ENCODE results near the gene KRTAP1-4. TPM values are rescaled to one million over a fixed set of nuclear protein-coding genes. Genes with fewer than 3 reads are reported as not detected.
A peak's percentile ranks its signal among the peaks of the same experiment; 100 is the strongest.
"Not testable (repeated sequence)": the region's sequence is repeated elsewhere in the genome, so short reads cannot be mapped to it uniquely, and the experiment has no call there.

KRTAP1-4 gene
- total RNA-seq, 1 experiment from 2014 or later, result not detected

DNA sequence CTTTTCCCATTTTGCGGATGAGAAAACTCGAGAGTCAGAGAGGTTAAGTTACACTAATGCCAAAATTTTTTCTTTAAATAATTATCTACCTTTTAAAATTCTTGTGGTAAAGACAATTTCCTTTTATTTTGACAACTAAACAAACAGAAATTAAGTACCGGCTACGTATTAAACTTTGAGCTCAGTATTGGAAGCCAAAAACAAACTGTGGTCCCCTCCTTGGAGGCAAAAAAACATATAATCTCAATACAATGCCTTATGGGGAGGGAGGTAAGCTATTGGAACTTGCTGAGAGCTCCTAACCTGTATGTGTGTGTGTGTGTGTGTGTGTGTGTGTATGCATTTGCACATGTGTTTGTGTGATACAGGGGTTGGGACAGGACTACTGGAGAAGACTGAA lies 33.5 kb upstream of the KRTAP1-4 start:
- no peak overlapping the region for H2AFZ ChIP-seq
- intact Hi-C loops (cut with micrococcal nuclease; ENCODE audit: unreplicated experiment), result loop anchor here (5.0 to 10.0 kb wide), 2 partner anchors 259 to 481 kb away; no protein-coding TSS in a partner anchor
- H3K9me3 ChIP-seq (ENCODE audit: insufficient read depth, low read depth), result no peaks in the 10 kb centered on the region
- no peaks in the 10 kb centered on the region for H3K27me3 ChIP-seq (ENCODE audit: insufficient read depth, low read depth)
- TF ChIP-seq CTCF (conservative IDR thresholded peaks at IDR 0.05), result no peak
- no peak for TF ChIP-seq EZH2 (IDR thresholded peaks at IDR 0.05; ENCODE audit: low read depth)
- no peaks in the 10 kb centered on the region for H4K20me1 ChIP-seq (ENCODE audit: insufficient read depth)
- H3K9me2 ChIP-seq (ENCODE audit: insufficient read depth), result no peaks in the 10 kb centered on the region
- H3K36me3 ChIP-seq (ENCODE audit: low read depth), result no peaks in the 10 kb centered on the region
- ChIA-PET CTCF (interaction anchor here (0.7 kb wide), 1 partner anchor 44 kb away, joined by 3 read pairs; no protein-coding TSS in a partner anchor), POLR2A (ENCODE audit: unreplicated experiment) (no interaction called here)
- BruUV-seq (replicated peaks), result no TSS peak
- no peaks in the 10 kb centered on the region for H3K79me2 ChIP-seq (ENCODE audit: low read depth)
- H3F3A ChIP-seq (ENCODE audit: insufficient read depth, low read depth), result peaks cover 25% of the 10 kb centered on the region
- no peak overlapping the region for H3K4me3 ChIP-seq
- H3K27ac ChIP-seq, result no peak overlapping the region
- no peak overlapping the region for H3K4me2 ChIP-seq
- H3K4me1 ChIP-seq (replicated peaks; ENCODE audit: insufficient read depth), result peaks cover 54% of the 10 kb centered on the region
- no peak for DNase-seq

DNA sequence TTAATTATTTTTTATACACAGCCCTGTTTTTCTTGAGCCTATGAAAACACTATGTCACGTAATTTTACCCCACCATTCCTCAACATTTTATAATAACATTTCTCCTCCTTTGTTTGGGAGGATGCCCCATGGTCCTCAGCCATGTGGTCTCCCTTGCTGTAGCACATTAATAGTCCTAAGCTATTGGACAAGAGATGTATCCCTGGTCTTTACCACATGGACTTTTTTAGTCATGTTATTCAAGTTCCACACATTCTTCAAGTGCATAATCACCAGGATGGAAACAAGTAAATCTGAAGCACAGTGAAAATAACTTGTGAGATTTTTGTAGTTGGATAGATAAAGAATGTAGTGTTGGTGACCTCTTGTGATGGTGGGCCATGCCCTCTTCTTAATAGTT lies 32.0 kb upstream of the KRTAP1-4 start:
- POLR2A ChIA-PET (ENCODE audit: unreplicated experiment), result no interaction called here
- H4K20me1 ChIP-seq (ENCODE audit: insufficient read depth), result no peaks in the 10 kb centered on the region
- peaks cover 60% of the 10 kb centered on the region for H3K4me1 ChIP-seq (replicated peaks; ENCODE audit: insufficient read depth)

GRCh38 chr17:41060052-41060604 lies 30.1 kb upstream of the KRTAP1-4 start, which contains the start of gene KRTAP2-3:
Gene KRTAP2-3, minus strand, starts transcription at chr17:41060114. Its CDS starts 64 bp downstream, at chr17:41060050.
- Histone ChIP-seq H3K27ac (peak within 1 kb of the TSS; percentile 88), H3K4me2 (peak within 1 kb of the TSS; percentile 43), H3K27me3 (ENCODE audit: insufficient read depth, low read depth) (no peaks in the 10 kb centered on the region), H3K36me3 (ENCODE audit: low read depth) (0 out of 2 replicates have a peak, but pooled peaks cover 5% of the 10 kb centered on the region), H3K79me2 (ENCODE audit: low read depth) (no peaks in the 10 kb centered on the region), H3F3A (ENCODE audit: insufficient read depth, low read depth) (peaks cover 26% of the 10 kb centered on the region), H3K4me3 (no peak within 1 kb of the TSS), H3K9me3 (ENCODE audit: insufficient read depth, low read depth) (no peaks in the 10 kb centered on the region), H3K4me1 (replicated peaks; ENCODE audit: insufficient read depth) (peaks cover 47% of the 10 kb centered on the region), H2AFZ (no peak within 1 kb of the TSS), H3K9me2 (ENCODE audit: insufficient read depth) (no peaks in the 10 kb centered on the region), H4K20me1 (ENCODE audit: insufficient read depth) (no peaks in the 10 kb centered on the region)
- no peak for TF ChIP-seq CTCF (conservative IDR thresholded peaks at IDR 0.05)
- no peak for TF ChIP-seq EZH2 (IDR thresholded peaks at IDR 0.05; ENCODE audit: low read depth)
- peak; percentile 64 to 93 for DNase-seq
- POLR2A ChIA-PET (ENCODE audit: unreplicated experiment), result interaction anchor here (0.5 to 1.0 kb wide), 3 partner anchors 158 to 446 kb away, joined by 4 to 20 read pairs (median 8); partner anchors contain the start of gene KRT13
- intact Hi-C loops (cut with micrococcal nuclease; ENCODE audit: unreplicated experiment), result loop anchor here (1.0 to 10.0 kb wide), 4 partner anchors 73 to 485 kb away; no protein-coding TSS in a partner anchor
- BruUV-seq (replicated peaks), result no TSS peak
- CTCF ChIA-PET, result no interaction called here

More for the DNA sequence above, 32.0 kb upstream of the KRTAP1-4 start:
- H3K4me2 ChIP-seq, result no peak overlapping the region
- TF ChIP-seq CTCF (conservative IDR thresholded peaks at IDR 0.05), result no peak
- no peak for TF ChIP-seq EZH2 (IDR thresholded peaks at IDR 0.05; ENCODE audit: low read depth)
- no peaks in the 10 kb centered on the region for H3K79me2 ChIP-seq (ENCODE audit: low read depth)
- no peaks in the 10 kb centered on the region for H3K9me3 ChIP-seq (ENCODE audit: insufficient read depth, low read depth)
- CTCF ChIA-PET, result no interaction called here
- peak in 1 of 2 experiments; percentile 47 for DNase-seq
- peaks cover 31% of the 10 kb centered on the region for H3F3A ChIP-seq (ENCODE audit: insufficient read depth, low read depth)
- intact Hi-C loops (cut with micrococcal nuclease; ENCODE audit: unreplicated experiment), result loop anchor here (2.0 to 10.0 kb wide), 3 partner anchors 71 to 483 kb away; no protein-coding TSS in a partner anchor
- H3K9me2 ChIP-seq (ENCODE audit: insufficient read depth), result no peaks in the 10 kb centered on the region
- no peaks in the 10 kb centered on the region for H3K27me3 ChIP-seq (ENCODE audit: insufficient read depth, low read depth)
- no peak overlapping the region for H3K27ac ChIP-seq
- H2AFZ ChIP-seq, result no peak overlapping the region
- H3K4me3 ChIP-seq, result no peak overlapping the region
- no TSS peak for BruUV-seq (replicated peaks)
- H3K36me3 ChIP-seq (ENCODE audit: low read depth), result 0 out of 2 replicates have a peak, but pooled peaks cover 5% of the 10 kb centered on the region

DNA sequence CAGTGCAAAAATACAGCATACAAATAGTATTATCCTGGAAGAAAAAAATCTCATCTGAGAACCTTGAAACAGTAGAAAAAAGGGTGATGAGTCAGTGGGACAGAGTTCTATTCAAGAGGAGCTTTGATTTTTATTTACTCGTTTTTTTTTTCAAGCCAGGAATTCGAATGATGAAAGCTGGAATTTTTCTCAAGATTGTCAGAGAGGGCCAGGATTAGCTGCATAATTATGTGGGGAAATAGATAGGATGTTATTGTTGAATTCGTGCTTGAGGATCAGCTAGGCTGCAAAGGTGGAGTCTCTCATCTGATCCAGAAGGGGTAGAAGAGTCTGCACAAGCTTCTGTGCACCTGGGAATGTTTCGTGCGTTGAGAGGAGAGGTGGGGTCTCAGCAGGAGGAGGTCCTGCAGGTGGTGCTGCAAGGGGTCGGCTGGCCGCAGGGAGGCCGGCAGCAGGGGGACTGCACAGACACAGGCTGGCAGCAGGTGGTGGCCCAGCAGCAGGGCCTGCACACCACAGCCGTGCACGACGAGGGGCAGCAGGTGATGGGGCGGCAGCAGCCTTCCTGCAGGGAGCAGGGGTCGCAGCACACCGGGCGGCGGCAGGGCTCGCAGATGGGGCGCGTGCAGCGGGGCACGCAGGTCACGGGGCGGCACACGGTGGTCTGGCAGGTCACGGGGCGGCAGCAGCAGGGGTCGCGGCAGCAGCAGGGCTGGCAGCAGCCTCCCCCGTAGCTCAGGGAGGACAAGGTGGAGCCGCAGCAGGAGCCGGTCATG lies 29.5 kb upstream of the KRTAP1-4 start:
- H2AFZ ChIP-seq; H3K9me3 ChIP-seq (ENCODE audit: insufficient read depth, low read depth); H4K20me1 ChIP-seq (ENCODE audit: insufficient read depth); H3K36me3 ChIP-seq (ENCODE audit: low read depth); H3K9me2 ChIP-seq (ENCODE audit: insufficient read depth); H3K27me3 ChIP-seq (ENCODE audit: insufficient read depth, low read depth); CTCF ChIA-PET; H3K4me3 ChIP-seq; H3K79me2 ChIP-seq (ENCODE audit: low read depth): not testable (repeated sequence)
- POLR2A ChIA-PET (ENCODE audit: unreplicated experiment), result interaction anchor here (0.6 to 0.9 kb wide), 6 partner anchors 20 to 573 kb away, joined by 3 to 10 read pairs (median 7); partner anchors contain the start of gene KRT19
- Histone ChIP-seq H3K4me2 (peak overlapping the region; percentile 43), H3K27ac (peak overlapping the region; percentile 88), H3F3A (ENCODE audit: insufficient read depth, low read depth) (peaks cover 26% of the 10 kb centered on the region), H3K4me1 (replicated peaks; ENCODE audit: insufficient read depth) (peaks cover 43% of the 10 kb centered on the region)
- TSS peak; percentile 95 for BruUV-seq (replicated peaks)
- intact Hi-C loops (cut with micrococcal nuclease; ENCODE audit: unreplicated experiment), result loop anchor here (1.0 to 10.0 kb wide), 4 partner anchors 73 to 485 kb away; no protein-coding TSS in a partner anchor
- peak; percentile 21 to 93 for DNase-seq
